ENCODE measurements around the gene CELA3A. TPM values are rescaled to one million over a fixed set of nuclear protein-coding genes. Genes with fewer than 3 reads are reported as not detected.
A peak's percentile ranks its signal among the peaks of the same experiment; 100 is the strongest.

The CELA3A gene
- total and polyA plus RNA-seq, 4 donors, result 0.06 to 0.23 TPM; not detected in 2

GRCh38 chr1:22053017-22053860, 51.8 kb downstream of the CELA3A start (continued):
- TF ChIP-seq REST (IDR thresholded peaks at IDR 0.05) (no peak), RXRA (IDR thresholded peaks at IDR 0.05) (no peak)

- 55% methylated on average over 19 of the region's 19 CpGs for WGBS
- TF ChIP-seq CTCF (IDR thresholded peaks at IDR 0.05; ENCODE audit: low read depth, low read length, missing input control) (no peak), YY1 (IDR thresholded peaks at IDR 0.05) (no peak), ATF3 (IDR thresholded peaks at IDR 0.05) (no peak), HNF4G (IDR thresholded peaks at IDR 0.05) (no peak), RAD21 (IDR thresholded peaks at IDR 0.05) (no peak), NR2F2 (IDR thresholded peaks at IDR 0.05) (no peak), GABPA (IDR thresholded peaks at IDR 0.05 in 1 of 2, conservative IDR thresholded peaks at IDR 0.05 in 1 of 2) (no peak)
- Histone ChIP-seq H3K27ac (ENCODE audit: low read depth in 1 of 2, low read length in 2 of 2) (peak overlapping the region; percentile 80 to 99), H3K36me3 (ENCODE audit: control insufficient read depth in 4 of 4, insufficient read depth in 3 of 4, low read depth in 1 of 4, low read length in 3 of 4) (peaks cover 0 to 2% (median 0%) of the 10 kb centered on the region in 4 donors), H3K9me3 (ENCODE audit: control insufficient read depth in 4 of 4, low read length in 3 of 4) (no peaks in the 10 kb centered on the region), H3K9ac (ENCODE audit: low read depth in 1 of 2, low read length in 2 of 2) (peak overlapping the region; percentile 61 to 64), H3K4me3 (ENCODE audit: low read depth in 1 of 3, low read length in 3 of 3) (peak overlapping the region; percentile 76 to 100 (median 86)), H3K4me1 (ENCODE audit: control insufficient read depth in 4 of 4, insufficient read depth in 4 of 4, low read length in 3 of 4) (peaks cover 10 to 33% (median 22%) of the 10 kb centered on the region in 4 donors), H3K27me3 (ENCODE audit: control insufficient read depth in 4 of 4, insufficient read depth in 4 of 4, low read length in 3 of 4) (no peaks in the 10 kb centered on the region)
- no peak for DNase-seq (ENCODE audit: low spot score)
These were observed 52.7 kb downstream of the CELA3A start for GRCh38 chr1:22053861-22054770.

GRCh38 chr1:22055463-22055862, 54.0 kb downstream of the CELA3A start:
- H3K27me3 ChIP-seq (ENCODE audit: control insufficient read depth in 4 of 4, insufficient read depth in 4 of 4, low read length in 3 of 4), result no peaks in the 10 kb centered on the region
- 73% methylated on average over 6 of the region's 6 CpGs for WGBS
- no peak overlapping the region for H3K27ac ChIP-seq (ENCODE audit: low read depth in 1 of 2, low read length in 2 of 2)
- DNase-seq (ENCODE audit: low spot score), result no peak
- peaks cover 0 to 2% (median 0%) of the 10 kb centered on the region in 4 donors for H3K36me3 ChIP-seq (ENCODE audit: control insufficient read depth in 4 of 4, insufficient read depth in 3 of 4, low read depth in 1 of 4, low read length in 3 of 4)
- H3K4me1 ChIP-seq (ENCODE audit: control insufficient read depth in 4 of 4, insufficient read depth in 4 of 4, low read length in 3 of 4), result peaks cover 10 to 37% (median 22%) of the 10 kb centered on the region in 4 donors
- H3K9me3 ChIP-seq (ENCODE audit: control insufficient read depth in 4 of 4, low read length in 3 of 4), result no peaks in the 10 kb centered on the region
- H3K4me3 ChIP-seq (ENCODE audit: low read depth in 1 of 3, low read length in 3 of 3), result no peak overlapping the region
- no peak overlapping the region for H3K9ac ChIP-seq (ENCODE audit: low read depth in 1 of 2, low read length in 2 of 2)
- no peak for TF ChIP-seq GABPA (IDR thresholded peaks at IDR 0.05 in 1 of 2, conservative IDR thresholded peaks at IDR 0.05 in 1 of 2)
- no peak for TF ChIP-seq MAX (IDR thresholded peaks at IDR 0.05)
- no peak for TF ChIP-seq JUND (IDR thresholded peaks at IDR 0.05)
- TF ChIP-seq RAD21 (IDR thresholded peaks at IDR 0.05), result no peak
- no peak for TF ChIP-seq REST (IDR thresholded peaks at IDR 0.05)
- TF ChIP-seq YY1 (IDR thresholded peaks at IDR 0.05), result no peak
- TF ChIP-seq SP1 (IDR thresholded peaks at IDR 0.05), result no peak

Data from liver (tissue), 9 donors.